ENCODE results near the gene IER5L.

IER5L gene

DNA sequence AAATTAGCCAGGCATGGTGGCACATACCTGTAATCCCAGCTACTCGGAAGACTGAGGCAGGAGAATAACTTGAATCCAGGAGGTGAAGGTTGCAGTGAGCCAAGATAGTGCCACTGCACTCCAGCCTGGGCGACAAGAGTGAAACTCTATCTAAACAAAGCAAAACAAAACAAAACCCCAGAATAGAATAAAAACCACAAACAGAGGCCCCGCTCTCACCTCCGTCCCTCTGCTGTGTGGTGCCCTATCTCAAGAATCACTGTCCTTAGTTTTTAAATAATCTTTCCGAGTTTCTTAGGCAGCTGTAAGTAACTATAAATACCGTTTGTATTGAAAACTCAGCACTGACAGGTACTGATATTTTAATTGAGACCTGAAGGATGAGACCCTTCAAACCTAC is 42.7 kb upstream of the IER5L start:
- Histone ChIP-seq H3K9me3 (ENCODE audit: insufficient read depth, low read depth, low read length) (no peaks in the 10 kb centered on the region), H4K20me1 (ENCODE audit: insufficient read depth, low read length, poor library complexity, severe bottlenecking) (no peaks in the 10 kb centered on the region), H3K4me2 (ENCODE audit: low read depth, low read length, poor library complexity, severe bottlenecking) (peak overlapping the region; percentile 48), H3K79me2 (ENCODE audit: insufficient read depth, low read length) (no peaks in the 10 kb centered on the region), H2AFZ (ENCODE audit: low read length) (no peak overlapping the region), H3K36me3 (ENCODE audit: insufficient read depth, low read length) (no peaks in the 10 kb centered on the region), H3K9ac (ENCODE audit: low read depth, low read length, poor library complexity, severe bottlenecking) (no peak overlapping the region), H3K9me2 (replicated peaks; ENCODE audit: low read depth, low read length) (no peaks in the 10 kb centered on the region), H3F3A (ENCODE audit: low read depth) (no peaks in the 10 kb centered on the region), H3K4me1 (ENCODE audit: insufficient read depth, low read length, poor library complexity, severe bottlenecking) (peaks cover 15% of the 10 kb centered on the region), H3K4me3 (ENCODE audit: low read length, poor library complexity, severe bottlenecking) (peak overlapping the region; percentile 11), H3K27me3 (ENCODE audit: insufficient read depth, low read length, poor library complexity, severe bottlenecking) (no peaks in the 10 kb centered on the region)
- TF ChIP-seq EZH2phosphoT487 (IDR thresholded peaks at IDR 0.05; ENCODE audit: borderline replicate concordance) = no peak
- TF ChIP-seq, protein P1, sequence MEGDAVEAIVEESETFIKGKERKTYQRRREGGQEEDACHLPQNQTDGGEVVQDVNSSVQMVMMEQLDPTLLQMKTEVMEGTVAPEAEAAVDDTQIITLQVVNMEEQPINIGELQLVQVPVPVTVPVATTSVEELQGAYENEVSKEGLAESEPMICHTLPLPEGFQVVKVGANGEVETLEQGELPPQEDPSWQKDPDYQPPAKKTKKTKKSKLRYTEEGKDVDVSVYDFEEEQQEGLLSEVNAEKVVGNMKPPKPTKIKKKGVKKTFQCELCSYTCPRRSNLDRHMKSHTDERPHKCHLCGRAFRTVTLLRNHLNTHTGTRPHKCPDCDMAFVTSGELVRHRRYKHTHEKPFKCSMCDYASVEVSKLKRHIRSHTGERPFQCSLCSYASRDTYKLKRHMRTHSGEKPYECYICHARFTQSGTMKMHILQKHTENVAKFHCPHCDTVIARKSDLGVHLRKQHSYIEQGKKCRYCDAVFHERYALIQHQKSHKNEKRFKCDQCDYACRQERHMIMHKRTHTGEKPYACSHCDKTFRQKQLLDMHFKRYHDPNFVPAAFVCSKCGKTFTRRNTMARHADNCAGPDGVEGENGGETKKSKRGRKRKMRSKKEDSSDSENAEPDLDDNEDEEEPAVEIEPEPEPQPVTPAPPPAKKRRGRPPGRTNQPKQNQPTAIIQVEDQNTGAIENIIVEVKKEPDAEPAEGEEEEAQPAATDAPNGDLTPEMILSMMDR (conservative IDR thresholded peaks at IDR 0.05; ENCODE audit: low read length) = no peak

DNA sequence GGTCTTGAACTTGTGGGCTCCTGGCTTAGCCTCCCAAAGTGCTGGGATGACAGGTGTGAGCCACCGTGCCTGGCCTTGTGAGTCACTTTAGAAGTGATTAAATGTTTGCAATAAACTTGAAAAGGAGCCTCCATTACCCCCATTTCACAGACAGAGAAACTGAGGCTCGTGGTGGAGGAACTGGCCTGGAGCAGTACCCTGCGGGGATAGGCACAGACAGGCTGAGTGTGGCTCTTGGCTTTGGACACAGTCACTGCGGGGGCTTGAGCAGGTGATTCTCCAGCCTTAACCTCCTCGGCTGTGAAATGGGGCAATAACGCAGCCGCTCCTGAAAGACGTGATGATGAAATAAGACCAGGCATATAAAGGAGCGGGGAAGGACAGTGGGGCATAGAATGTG is 40.9 kb upstream of the IER5L start:
- Histone ChIP-seq H3K4me3 (ENCODE audit: low read length, poor library complexity, severe bottlenecking) (no peak overlapping the region), H3K27me3 (ENCODE audit: insufficient read depth, low read length, poor library complexity, severe bottlenecking) (no peaks in the 10 kb centered on the region), H3F3A (ENCODE audit: low read depth) (no peaks in the 10 kb centered on the region), H2AFZ (ENCODE audit: low read length) (no peak overlapping the region), H3K4me2 (ENCODE audit: low read depth, low read length, poor library complexity, severe bottlenecking) (no peak overlapping the region), H3K9me2 (replicated peaks; ENCODE audit: low read depth, low read length) (no peaks in the 10 kb centered on the region), H3K79me2 (ENCODE audit: insufficient read depth, low read length) (no peaks in the 10 kb centered on the region), H3K9me3 (ENCODE audit: insufficient read depth, low read depth, low read length) (no peaks in the 10 kb centered on the region), H4K20me1 (ENCODE audit: insufficient read depth, low read length, poor library complexity, severe bottlenecking) (no peaks in the 10 kb centered on the region), H3K9ac (ENCODE audit: low read depth, low read length, poor library complexity, severe bottlenecking) (no peak overlapping the region), H3K4me1 (ENCODE audit: insufficient read depth, low read length, poor library complexity, severe bottlenecking) (peaks cover 9% of the 10 kb centered on the region), H3K36me3 (ENCODE audit: insufficient read depth, low read length) (no peaks in the 10 kb centered on the region)
- TF ChIP-seq EZH2phosphoT487 (IDR thresholded peaks at IDR 0.05; ENCODE audit: borderline replicate concordance) = no peak
- TF ChIP-seq, protein P1 (conservative IDR thresholded peaks at IDR 0.05; ENCODE audit: low read length) = no peak

DNA sequence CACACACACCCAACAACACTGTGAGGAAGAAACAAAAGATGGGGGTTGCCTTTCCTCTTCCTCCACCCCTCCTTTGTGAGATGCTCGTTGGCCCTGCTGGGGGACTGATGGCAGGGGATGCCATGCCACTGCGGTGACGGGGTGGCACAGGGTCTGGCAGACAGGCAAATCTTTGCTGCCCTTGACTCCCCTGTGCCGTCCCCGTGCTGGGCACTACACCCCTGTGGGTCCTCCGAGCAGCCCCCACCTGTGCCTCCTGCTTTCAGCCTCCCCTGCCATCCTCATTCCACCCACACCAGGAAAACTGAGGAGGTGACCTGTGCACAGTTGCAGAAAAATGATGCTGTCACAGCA is 40.2 kb upstream of the IER5L start:
- TF ChIP-seq EZH2phosphoT487 (IDR thresholded peaks at IDR 0.05; ENCODE audit: borderline replicate concordance) = no peak
- TF ChIP-seq, protein P1 (conservative IDR thresholded peaks at IDR 0.05; ENCODE audit: low read length) = no peak
- Histone ChIP-seq H3K4me2 (ENCODE audit: low read depth, low read length, poor library complexity, severe bottlenecking) (no peak overlapping the region), H3K9me2 (replicated peaks; ENCODE audit: low read depth, low read length) (no peaks in the 10 kb centered on the region), H2AFZ (ENCODE audit: low read length) (no peak overlapping the region), H4K20me1 (ENCODE audit: insufficient read depth, low read length, poor library complexity, severe bottlenecking) (no peaks in the 10 kb centered on the region), H3K79me2 (ENCODE audit: insufficient read depth, low read length) (no peaks in the 10 kb centered on the region), H3F3A (ENCODE audit: low read depth) (no peaks in the 10 kb centered on the region), H3K4me1 (ENCODE audit: insufficient read depth, low read length, poor library complexity, severe bottlenecking) (peaks cover 9% of the 10 kb centered on the region), H3K9ac (ENCODE audit: low read depth, low read length, poor library complexity, severe bottlenecking) (no peak overlapping the region), H3K4me3 (ENCODE audit: low read length, poor library complexity, severe bottlenecking) (no peak overlapping the region), H3K27me3 (ENCODE audit: insufficient read depth, low read length, poor library complexity, severe bottlenecking) (no peaks in the 10 kb centered on the region), H3K36me3 (ENCODE audit: insufficient read depth, low read length) (no peaks in the 10 kb centered on the region), H3K9me3 (ENCODE audit: insufficient read depth, low read depth, low read length) (no peaks in the 10 kb centered on the region)

All from Loucy (cell line).